C4-2B (cell line): ENCODE measurements around the gene OXSR1.
"Not testable (repeated sequence)": the region's sequence is repeated elsewhere in the genome, so short reads cannot be mapped to it uniquely, and the experiment has no call there.

Source experiments
- H3K27ac ChIP-seq: fragments of 450-650 bp; 2 replicates; pipeline ENCODE4 v1.5.1; 2017
- CTCF ChIP-seq: fragments of 450-650 bp; conservative IDR thresholded peaks from 2 replicates; pipeline ENCODE4 v1.5.1; 2017; ENCODE audit warnings: mild to moderate bottlenecking
- ZFX ChIP-seq: fragments of 450-650 bp; IDR thresholded peaks from 2 replicates; pipeline ENCODE4 v1.6.1; 2017

The OXSR1 gene

GRCh38 chr3:38224357-38224756 lies 59.0 kb downstream of the OXSR1 start:
- H3K27ac ChIP-seq = no peak overlapping the region
- TF ChIP-seq CTCF = no peak
- no peak for TF ChIP-seq ZFX

GRCh38 chr3:38226273-38226672 lies 60.9 kb downstream of the OXSR1 start:
- TF ChIP-seq CTCF (no peak), ZFX (no peak)

GRCh38 chr3:38227989-38228388 lies 62.7 kb downstream of the OXSR1 start:
- H3K27ac ChIP-seq = no peak overlapping the region
- TF ChIP-seq CTCF = no peak
- TF ChIP-seq ZFX = no peak

More at GRCh38 chr3:38226273-38226672, 60.9 kb downstream of the OXSR1 start:
- H3K27ac ChIP-seq = no peak overlapping the region

GRCh38 chr3:38229036-38229435 lies 63.7 kb downstream of the OXSR1 start:
- H3K27ac ChIP-seq = no peak overlapping the region
- TF ChIP-seq CTCF (no peak), ZFX (no peak)

GRCh38 chr3:38232701-38233100 lies 67.4 kb downstream of the OXSR1 start:
- TF ChIP-seq ZFX (no peak), CTCF (no peak)
- no peak overlapping the region for H3K27ac ChIP-seq

- TF ChIP-seq ZFX (no peak), CTCF (no peak)
- H3K27ac ChIP-seq = no peak overlapping the region
Measured at GRCh38 chr3:38235466-38235865, 70.1 kb downstream of the OXSR1 start.

GRCh38 chr3:38238416-38239008 lies 73.2 kb downstream of the OXSR1 start:
- H3K27ac ChIP-seq = no peak overlapping the region
- TF ChIP-seq ZFX = no peak

GRCh38 chr3:38242812-38243211 lies 77.5 kb downstream of the OXSR1 start:
- not testable (repeated sequence) for H3K27ac ChIP-seq
